GM23338 (cell line): ENCODE measurements around the gene SMAD9. TPM values are rescaled to one million over a fixed set of nuclear protein-coding genes. Genes with fewer than 3 reads are reported as not detected.

ENCODE experiments used
- ATAC-seq: fragments of 200-7000 bp; cut with Tn5 transposase; 3 replicates; pipeline ENCODE4 v1.9.1; 2020
- DNase-seq: peaks from one replicate; pipeline ENCODE4 v3.0.0-alpha.2; 2015; ENCODE audit warnings: low spot score
- H2AFZ ChIP-seq: fragments of 200-600 bp; sonication (generic); 2 replicates; pipeline ENCODE4 v1.8.0; 2016; ENCODE audit warnings: antibody characterized with exemption, mild to moderate bottlenecking, moderate library complexity
- H3F3A ChIP-seq: fragments of 200-600 bp; sonication (generic); replicated peaks from 2 replicates; pipeline ENCODE4 v1.8.0; 2017; ENCODE audit warnings: antibody characterized with exemption, mixed run types, low read depth
- H3K27ac ChIP-seq: fragments of 200-600 bp; sonication (generic); 2 replicates; pipeline ENCODE4 v1.6.1; 2016; ENCODE audit warnings: low read depth
- H3K27me3 ChIP-seq: fragments of 200-600 bp; sonication (generic); 2 replicates; pipeline ENCODE4 v1.8.0; 2016; ENCODE audit warnings: mild to moderate bottlenecking, mixed run types, moderate library complexity; ENCODE audit not compliant: insufficient read depth
- H3K36me3 ChIP-seq: fragments of 200-600 bp; sonication (generic); 2 replicates; pipeline ENCODE4 v1.8.0; 2016; ENCODE audit warnings: mild to moderate bottlenecking; ENCODE audit not compliant: insufficient read depth
- H3K4me1 ChIP-seq: fragments of 200-600 bp; sonication (generic); 2 replicates; pipeline ENCODE4 v1.8.0; 2016; ENCODE audit warnings: mild to moderate bottlenecking, moderate library complexity; ENCODE audit not compliant: insufficient read depth
- H3K4me2 ChIP-seq: fragments of 200-600 bp; sonication (generic); 2 replicates; pipeline ENCODE4 v1.7.1; 2017; ENCODE audit warnings: mixed run types
- H3K4me3 ChIP-seq: fragments of 200-600 bp; sonication (generic); 2 replicates; pipeline ENCODE4 v1.6.1; 2016; ENCODE audit warnings: mixed run types
- H3K79me2 ChIP-seq: fragments of 200-600 bp; sonication (generic); replicated peaks from 2 replicates; pipeline ENCODE4 v1.8.0; 2017; ENCODE audit warnings: mild to moderate bottlenecking; ENCODE audit not compliant: insufficient read depth
- H3K9me2 ChIP-seq: fragments of 200-600 bp; sonication (generic); 2 replicates; pipeline ENCODE4 v1.8.0; 2017; ENCODE audit not compliant: insufficient read depth
- H4K20me1 ChIP-seq: fragments of 200-600 bp; sonication (generic); replicated peaks from 2 replicates; pipeline ENCODE4 v1.8.0; 2017; ENCODE audit warnings: mild to moderate bottlenecking; ENCODE audit not compliant: insufficient read depth
- H3K27ac Mint-ChIP-seq: 2 replicates; pipeline ENCODE4 v1.8.0; 2020; ENCODE audit warnings: inconsistent platforms, mild to moderate bottlenecking, moderate library complexity, mixed read lengths
- H3K27me3 Mint-ChIP-seq: 3 replicates; pipeline ENCODE4 v1.8.0; 2022; ENCODE audit warnings: low read depth, mild to moderate bottlenecking, moderate library complexity, mixed read lengths, inconsistent platforms; ENCODE audit not compliant: insufficient read depth, poor library complexity
- H3K36me3 Mint-ChIP-seq: 3 replicates; pipeline ENCODE4 v1.8.0; 2021; ENCODE audit warnings: low read depth, mild to moderate bottlenecking, inconsistent platforms, moderate library complexity, mixed read lengths
- H3K4me1 Mint-ChIP-seq: 3 replicates; pipeline ENCODE4 v1.8.0; 2020; ENCODE audit warnings: mild to moderate bottlenecking, inconsistent platforms, mixed read lengths
- H3K4me3 Mint-ChIP-seq: 3 replicates; pipeline ENCODE4 v1.8.0; 2021; ENCODE audit warnings: moderate library complexity, mild to moderate bottlenecking, inconsistent platforms, mixed read lengths
- H3K9me3 Mint-ChIP-seq: 3 replicates; pipeline ENCODE4 v1.8.0; 2020; ENCODE audit warnings: moderate library complexity, mild to moderate bottlenecking, inconsistent platforms, mixed read lengths
- CREB1 ChIP-seq: fragments of 250-450 bp; sonication (Bioruptor Pico); IDR thresholded peaks from 2 replicates; pipeline ENCODE4 v1.5.0; 2020; ENCODE audit warnings: low read depth, mild to moderate bottlenecking, moderate library complexity
- CTCF ChIP-seq, 2 experiments: fragments of 200-600 bp in 1 of 2; sonication (generic) in 1 of 2; conservative IDR thresholded peaks; 2 replicates each; pipeline versions ENCODE4 v1.5.1 to v1.6.1; 2016 to 2017; ENCODE audit warnings: antibody characterized with exemption in 2 of 2, low read depth in 2 of 2, mild to moderate bottlenecking in 2 of 2, moderate library complexity in 1 of 2
- ETS1 ChIP-seq: IDR thresholded peaks from 2 replicates; pipeline ENCODE4 v1.6.1; 2016; ENCODE audit warnings: antibody characterized with exemption
- EZH2phosphoT487 ChIP-seq: fragments of 200-600 bp; sonication (generic); IDR thresholded peaks from one replicate; pipeline ENCODE4 v1.8.1; 2018; ENCODE audit warnings: antibody characterized with exemption; ENCODE audit not compliant: unreplicated experiment
- JUNB ChIP-seq: IDR thresholded peaks from one replicate; pipeline ENCODE4 v1.6.1; 2016; ENCODE audit warnings: antibody characterized with exemption; ENCODE audit not compliant: unreplicated experiment
- NANOG ChIP-seq: IDR thresholded peaks from 2 replicates; pipeline ENCODE4 v1.6.1; 2016; ENCODE audit warnings: antibody characterized with exemption, borderline replicate concordance
- POLR2AphosphoS5 ChIP-seq: IDR thresholded peaks from 2 replicates; pipeline ENCODE4 v1.6.1; 2016; ENCODE audit warnings: antibody characterized with exemption, low read depth
- REST ChIP-seq: IDR thresholded peaks from one replicate; pipeline ENCODE4 v1.6.1; 2018; ENCODE audit warnings: antibody characterized with exemption; ENCODE audit not compliant: unreplicated experiment
- ZNF114 ChIP-seq: fragments of 250-450 bp; sonication (Bioruptor Pico); IDR thresholded peaks from 2 replicates; pipeline ENCODE4 v1.5.0; 2020; ENCODE audit warnings: mild to moderate bottlenecking, moderate library complexity
- ZNF331 ChIP-seq: fragments of 250-450 bp; sonication (Bioruptor Pico); IDR thresholded peaks from 2 replicates; pipeline ENCODE4 v1.5.0; 2020; ENCODE audit warnings: low read depth, mild to moderate bottlenecking, moderate library complexity
- polyA plus RNA-seq: library from polyadenylated mRNA; unstranded; fragments of >200 nt; fragmentation: Nextera tagmentation; extraction: Ambion mirVana; gene quantifications from 2 replicates; pipeline ENCODE4 v1.2.1, GENCODE V29; 2016
- total RNA-seq: library from RNA; depleted of rRNA; stranded (reverse); fragments of >200 nt; shearing (Covaris generic); gene quantifications from 2 replicates; pipeline ENCODE4 v1.2.3, GENCODE V29; 2014

SMAD9 gene
- total and polyA plus RNA-seq, 2 experiments from 2014 or later: 0.95 to 1.3 TPM

- no peak overlapping the region for H3K27ac ChIP-seq
- TF ChIP-seq CREB1 (CRISPR knock-in tag): no peak
- H3K9me2 ChIP-seq: no peaks in the 10 kb centered on the region
- Mint-ChIP-seq H3K4me3 (peak overlapping the region; percentile 86), H3K9me3 (no peaks in the 10 kb centered on the region), H3K36me3 (no peaks in the 10 kb centered on the region), H3K27ac (no peak overlapping the region), H3K27me3 (peaks cover 3% of the 10 kb centered on the region), H3K4me1 (peaks cover 35% of the 10 kb centered on the region)
- peaks cover 46% of the 10 kb centered on the region for H3K79me2 ChIP-seq
- H2AFZ ChIP-seq: no peak overlapping the region
- no peak for ATAC-seq
- H3K27me3 ChIP-seq: peaks cover 8% of the 10 kb centered on the region; the same call in 1 of the 2 replicates
- H4K20me1 ChIP-seq: peaks cover 6% of the 10 kb centered on the region; the same call in 1 of the 2 replicates
- peaks cover 24% of the 10 kb centered on the region for H3K4me1 ChIP-seq
- peak overlapping the region; percentile 75 for H3K4me2 ChIP-seq
- H3F3A ChIP-seq: 0 out of 2 replicates have a peak, but pooled peaks cover 3% of the 10 kb centered on the region
- peak overlapping the region; percentile 79 for H3K4me3 ChIP-seq
- no peak for DNase-seq
- no peaks in the 10 kb centered on the region for H3K36me3 ChIP-seq
Measured at GRCh38 chr13:36820222-36820621, 99.8 kb downstream of the SMAD9 start.

GRCh38 chr13:36819739-36820090, 100.3 kb downstream of the SMAD9 start:
- Histone ChIP-seq H3K4me1 (peaks cover 24% of the 10 kb centered on the region), H3K36me3 (no peaks in the 10 kb centered on the region), H3K4me3 (peak overlapping the region; percentile 79), H4K20me1 (peaks cover 6% of the 10 kb centered on the region; the same call in 1 of the 2 replicates), H3K27me3 (peaks cover 8% of the 10 kb centered on the region; the same call in 1 of the 2 replicates), H3K9me2 (no peaks in the 10 kb centered on the region), H3K79me2 (peaks cover 44% of the 10 kb centered on the region), H2AFZ (peak overlapping the region; percentile 93), H3K4me2 (peak overlapping the region; percentile 75), H3K27ac (no peak overlapping the region), H3F3A (0 out of 2 replicates have a peak, but pooled peaks cover 3% of the 10 kb centered on the region)
- H3K36me3 Mint-ChIP-seq: no peaks in the 10 kb centered on the region
- no peaks in the 10 kb centered on the region for H3K9me3 Mint-ChIP-seq
- H3K4me1 Mint-ChIP-seq: peaks cover 35% of the 10 kb centered on the region
- peak overlapping the region; percentile 44; the same call in 1 of the 2 replicates for H3K27ac Mint-ChIP-seq
- ATAC-seq (peak; percentile 43), DNase-seq (peak; percentile 65)
- peaks cover 3% of the 10 kb centered on the region for H3K27me3 Mint-ChIP-seq
- no peak for TF ChIP-seq ZNF331
- peak overlapping the region; percentile 86 for H3K4me3 Mint-ChIP-seq

GRCh38 chr13:36818804-36819738, 101.0 kb downstream of the SMAD9 start, which contains the start of gene RFXAP:
TSS of gene RFXAP (plus strand) at chr13:36819222. CDS start at chr13:36819358, 136 bp downstream.
- peak within 1 kb of the TSS; percentile 86 for H3K4me3 Mint-ChIP-seq
- peaks cover 38% of the 10 kb centered on the region for H3K79me2 ChIP-seq
- H3K36me3 ChIP-seq: no peaks in the 10 kb centered on the region
- peak within 1 kb of the TSS; percentile 79 for H3K4me3 ChIP-seq
- peaks cover 35% of the 10 kb centered on the region for H3K4me1 Mint-ChIP-seq
- no peak for TF ChIP-seq CTCF (conservative IDR thresholded peaks at IDR 0.05; ENCODE audit: low read depth in 2 of 2)
- TF ChIP-seq ETS1: no peak
- TF ChIP-seq ZNF114 (CRISPR knock-in tag): no peak
- TF ChIP-seq POLR2AphosphoS5: peak; percentile 69
- TF ChIP-seq JUNB: no peak
- TF ChIP-seq CREB1 (CRISPR knock-in tag): peak; percentile 75
- TF ChIP-seq NANOG: no peak
- no peak for TF ChIP-seq EZH2phosphoT487
- no peak for TF ChIP-seq REST
- no peak for TF ChIP-seq ZNF331
- no peaks in the 10 kb centered on the region for H3K9me3 Mint-ChIP-seq
- peaks cover 8% of the 10 kb centered on the region; the same call in 1 of the 2 replicates for H3K27me3 ChIP-seq
- H3K9me2 ChIP-seq: no peaks in the 10 kb centered on the region
- peak; percentile 94 for DNase-seq
- peaks cover 24% of the 10 kb centered on the region for H3K4me1 ChIP-seq
- peaks cover 3% of the 10 kb centered on the region for H3K27me3 Mint-ChIP-seq
- 0 out of 2 replicates have a peak, but pooled peaks cover 3% of the 10 kb centered on the region for H3F3A ChIP-seq
- H3K4me2 ChIP-seq: peak within 1 kb of the TSS; percentile 75
- peak; percentile 83 for ATAC-seq
- no peaks in the 10 kb centered on the region for H3K36me3 Mint-ChIP-seq
- peak within 1 kb of the TSS; percentile 93 for H2AFZ ChIP-seq
- H3K27ac Mint-ChIP-seq: peak within 1 kb of the TSS; percentile 44; the same call in 1 of the 2 replicates
- H3K27ac ChIP-seq: no peak within 1 kb of the TSS; the same call in 1 of the 2 replicates
- H4K20me1 ChIP-seq: peaks cover 6% of the 10 kb centered on the region; the same call in 1 of the 2 replicates
